Tracheal epithelial cell (primary cell): Measurements from ENCODE around the gene SERPINH1. TPM values are rescaled to one million over a fixed set of nuclear protein-coding genes. Genes with fewer than 3 reads are reported as not detected.

Experiments
- total RNA-seq: library from RNA; depleted of rRNA; stranded (reverse); fragments of >200 nt; gene quantifications from 2 replicates; pipeline ENCODE4 v1.2.1, GENCODE V29; 2014

Gene SERPINH1
- total RNA-seq = 74.0 and 192 TPM in 2 replicates

GRCh38 chr11:75562048-75562835 is at the start of gene SERPINH1:
Gene SERPINH1, plus strand, starts transcription at chr11:75562253. Its CDS starts 4,097 bp downstream, at chr11:75566350.

GRCh38 chr11:75525433-75526191 is 36.4 kb upstream of the SERPINH1 start, which contains the start of gene GDPD5:
Gene GDPD5, minus strand, starts transcription at chr11:75525941. Its CDS starts 48,206 bp downstream, at chr11:75477735.

Other genes starting within 250 kb of the SERPINH1 start
- gene ARRB1, start 210.6 kb upstream of the SERPINH1 start, total RNA-seq = 0.64 and 1.9 TPM in 2 replicates
- gene RPS3, start 162.7 kb upstream of the SERPINH1 start, total RNA-seq = 2,550 and 2,678 TPM in 2 replicates
- gene KLHL35, start 129.1 kb upstream of the SERPINH1 start, total RNA-seq = 2.4 TPM in 1 of 2 replicates, not detected in the other
- gene GDPD5, start 36.3 kb upstream of the SERPINH1 start, total RNA-seq = 0.21 and 0.72 TPM in 2 replicates
- 0.48 TPM in 1 of 2 replicates, not detected in the other for gene MAP6, start 106.8 kb downstream of the SERPINH1 start, total RNA-seq
- not detected in 2 replicates for gene MOGAT2, start 155.6 kb downstream of the SERPINH1 start, total RNA-seq
- 6.3 and 11.7 TPM in 2 replicates for gene DGAT2, start 206.5 kb downstream of the SERPINH1 start, total RNA-seq